Measurements from ENCODE around the gene UIMC1.

GRCh38 chr5:177024559-177024958 is 18.0 kb upstream of the UIMC1 start:
- TF ChIP-seq CTCF (IDR thresholded peaks at IDR 0.05 in 4 of 5, conservative IDR thresholded peaks at IDR 0.05 in 1 of 5) (no peak), POLR2A (IDR thresholded peaks at IDR 0.05) (no peak)

All from gastrocnemius medialis (tissue), 4 donors.